ENCODE measurements around the gene FAM53C.

- TF ChIP-seq MAX (IDR thresholded peaks at IDR 0.05) (no peak), TCF7L2 (IDR thresholded peaks at IDR 0.05; ENCODE audit: borderline replicate concordance, extremely low read depth, insufficient read depth, insufficient read length) (no peak)
- TF ChIP-seq, protein P1, sequence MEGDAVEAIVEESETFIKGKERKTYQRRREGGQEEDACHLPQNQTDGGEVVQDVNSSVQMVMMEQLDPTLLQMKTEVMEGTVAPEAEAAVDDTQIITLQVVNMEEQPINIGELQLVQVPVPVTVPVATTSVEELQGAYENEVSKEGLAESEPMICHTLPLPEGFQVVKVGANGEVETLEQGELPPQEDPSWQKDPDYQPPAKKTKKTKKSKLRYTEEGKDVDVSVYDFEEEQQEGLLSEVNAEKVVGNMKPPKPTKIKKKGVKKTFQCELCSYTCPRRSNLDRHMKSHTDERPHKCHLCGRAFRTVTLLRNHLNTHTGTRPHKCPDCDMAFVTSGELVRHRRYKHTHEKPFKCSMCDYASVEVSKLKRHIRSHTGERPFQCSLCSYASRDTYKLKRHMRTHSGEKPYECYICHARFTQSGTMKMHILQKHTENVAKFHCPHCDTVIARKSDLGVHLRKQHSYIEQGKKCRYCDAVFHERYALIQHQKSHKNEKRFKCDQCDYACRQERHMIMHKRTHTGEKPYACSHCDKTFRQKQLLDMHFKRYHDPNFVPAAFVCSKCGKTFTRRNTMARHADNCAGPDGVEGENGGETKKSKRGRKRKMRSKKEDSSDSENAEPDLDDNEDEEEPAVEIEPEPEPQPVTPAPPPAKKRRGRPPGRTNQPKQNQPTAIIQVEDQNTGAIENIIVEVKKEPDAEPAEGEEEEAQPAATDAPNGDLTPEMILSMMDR (IDR thresholded peaks at IDR 0.05 in 2 of 3, conservative IDR thresholded peaks at IDR 0.05 in 1 of 3; ENCODE audit: borderline replicate concordance in 1 of 3, insufficient read depth in 1 of 3, low read depth in 2 of 3, low read length in 2 of 3), result no peak
These were observed 1.9 kb downstream of the FAM53C start for GRCh38 chr5:138340008-138340407.
